Ishikawa (cell line): Measurements from ENCODE around the gene TEKT1.

ENCODE experiments used
- CEBPB ChIP-seq: IDR thresholded peaks from 2 replicates; pipeline ENCODE4 v1.6.1; 2012
- CREB1 ChIP-seq: IDR thresholded peaks from 2 replicates; pipeline ENCODE4 v1.6.1; 2012; ENCODE audit warnings: low read depth
- EGR1 ChIP-seq: IDR thresholded peaks from 2 replicates; pipeline ENCODE4 v1.6.1; 2012
- EP300 ChIP-seq: IDR thresholded peaks from 2 replicates; pipeline ENCODE4 v1.6.1; 2012; ENCODE audit warnings: borderline replicate concordance
- FOXM1 ChIP-seq: IDR thresholded peaks from 2 replicates; pipeline ENCODE4 v1.6.1; 2012; ENCODE audit warnings: low read depth, borderline replicate concordance
- MAX ChIP-seq: IDR thresholded peaks from 2 replicates; pipeline ENCODE4 v1.6.1; 2012
- NFIC ChIP-seq: IDR thresholded peaks from 2 replicates; pipeline ENCODE4 v1.6.1; 2012
- RAD21 ChIP-seq: IDR thresholded peaks from 2 replicates; pipeline ENCODE4 v1.6.1; 2012; ENCODE audit warnings: low read depth
- TAF1 ChIP-seq: IDR thresholded peaks from 2 replicates; pipeline ENCODE4 v1.6.1; 2012; ENCODE audit warnings: low read depth, mild to moderate bottlenecking
- TCF12 ChIP-seq: IDR thresholded peaks from 2 replicates; pipeline ENCODE4 v1.6.1; 2012; ENCODE audit warnings: low read depth
- TEAD4 ChIP-seq: IDR thresholded peaks from 2 replicates; pipeline ENCODE4 v1.6.1; 2012
- USF1 ChIP-seq: IDR thresholded peaks from 2 replicates; pipeline ENCODE4 v1.6.1; 2012
- YY1 ChIP-seq: IDR thresholded peaks from 2 replicates; pipeline ENCODE4 v1.6.1; 2012; ENCODE audit warnings: low read depth
- ZBTB7A ChIP-seq: IDR thresholded peaks from 2 replicates; pipeline ENCODE4 v1.6.1; 2012; ENCODE audit warnings: low read depth
- TF ChIP-seq, protein P1 (sequence below): IDR thresholded peaks from 2 replicates; pipeline ENCODE4 v1.6.1; 2012; ENCODE audit warnings: low read depth, mild to moderate bottlenecking

TEKT1 gene

GRCh38 chr17:6831661-6832263 lies at the start of gene TEKT1:
Gene TEKT1, minus strand, starts transcription at chr17:6831729. Its CDS starts 1,353 bp downstream, at chr17:6830376.
- TF ChIP-seq NFIC (no peak), TEAD4 (no peak), USF1 (no peak), CREB1 (peak; percentile 64), FOXM1 (no peak), RAD21 (no peak)

GRCh38 chr17:6872936-6873335 lies 41.4 kb upstream of the TEKT1 start:
- TF ChIP-seq FOXM1 (no peak), TEAD4 (no peak), EGR1 (no peak), EP300 (no peak), YY1 (no peak), CEBPB (no peak), TCF12 (no peak), TAF1 (no peak), MAX (no peak), RAD21 (no peak), CREB1 (no peak), NFIC (no peak)
- TF ChIP-seq, protein P1, sequence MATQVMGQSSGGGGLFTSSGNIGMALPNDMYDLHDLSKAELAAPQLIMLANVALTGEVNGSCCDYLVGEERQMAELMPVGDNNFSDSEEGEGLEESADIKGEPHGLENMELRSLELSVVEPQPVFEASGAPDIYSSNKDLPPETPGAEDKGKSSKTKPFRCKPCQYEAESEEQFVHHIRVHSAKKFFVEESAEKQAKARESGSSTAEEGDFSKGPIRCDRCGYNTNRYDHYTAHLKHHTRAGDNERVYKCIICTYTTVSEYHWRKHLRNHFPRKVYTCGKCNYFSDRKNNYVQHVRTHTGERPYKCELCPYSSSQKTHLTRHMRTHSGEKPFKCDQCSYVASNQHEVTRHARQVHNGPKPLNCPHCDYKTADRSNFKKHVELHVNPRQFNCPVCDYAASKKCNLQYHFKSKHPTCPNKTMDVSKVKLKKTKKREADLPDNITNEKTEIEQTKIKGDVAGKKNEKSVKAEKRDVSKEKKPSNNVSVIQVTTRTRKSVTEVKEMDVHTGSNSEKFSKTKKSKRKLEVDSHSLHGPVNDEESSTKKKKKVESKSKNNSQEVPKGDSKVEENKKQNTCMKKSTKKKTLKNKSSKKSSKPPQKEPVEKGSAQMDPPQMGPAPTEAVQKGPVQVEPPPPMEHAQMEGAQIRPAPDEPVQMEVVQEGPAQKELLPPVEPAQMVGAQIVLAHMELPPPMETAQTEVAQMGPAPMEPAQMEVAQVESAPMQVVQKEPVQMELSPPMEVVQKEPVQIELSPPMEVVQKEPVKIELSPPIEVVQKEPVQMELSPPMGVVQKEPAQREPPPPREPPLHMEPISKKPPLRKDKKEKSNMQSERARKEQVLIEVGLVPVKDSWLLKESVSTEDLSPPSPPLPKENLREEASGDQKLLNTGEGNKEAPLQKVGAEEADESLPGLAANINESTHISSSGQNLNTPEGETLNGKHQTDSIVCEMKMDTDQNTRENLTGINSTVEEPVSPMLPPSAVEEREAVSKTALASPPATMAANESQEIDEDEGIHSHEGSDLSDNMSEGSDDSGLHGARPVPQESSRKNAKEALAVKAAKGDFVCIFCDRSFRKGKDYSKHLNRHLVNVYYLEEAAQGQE, result no peak

- no peak for TF ChIP-seq EGR1
- TF ChIP-seq RAD21, result no peak
- no peak for TF ChIP-seq EP300
- no peak for TF ChIP-seq CEBPB
- TF ChIP-seq TAF1, result no peak
- no peak for TF ChIP-seq ZBTB7A
- no peak for TF ChIP-seq MAX
- TF ChIP-seq, protein P1, result no peak
- TF ChIP-seq TEAD4, result no peak
- TF ChIP-seq CREB1, result no peak
- no peak for TF ChIP-seq USF1
- no peak for TF ChIP-seq FOXM1
- TF ChIP-seq TCF12, result no peak
- TF ChIP-seq YY1, result no peak
- TF ChIP-seq NFIC, result no peak
Observed at GRCh38 chr17:6870841-6871240, 39.3 kb upstream of the TEKT1 start.

- TF ChIP-seq TEAD4 (peak; percentile 67; the same call in 1 of the 2 replicates), CREB1 (no peak)
Observed at GRCh38 chr17:6868582-6868981, 37.1 kb upstream of the TEKT1 start.

DNA sequence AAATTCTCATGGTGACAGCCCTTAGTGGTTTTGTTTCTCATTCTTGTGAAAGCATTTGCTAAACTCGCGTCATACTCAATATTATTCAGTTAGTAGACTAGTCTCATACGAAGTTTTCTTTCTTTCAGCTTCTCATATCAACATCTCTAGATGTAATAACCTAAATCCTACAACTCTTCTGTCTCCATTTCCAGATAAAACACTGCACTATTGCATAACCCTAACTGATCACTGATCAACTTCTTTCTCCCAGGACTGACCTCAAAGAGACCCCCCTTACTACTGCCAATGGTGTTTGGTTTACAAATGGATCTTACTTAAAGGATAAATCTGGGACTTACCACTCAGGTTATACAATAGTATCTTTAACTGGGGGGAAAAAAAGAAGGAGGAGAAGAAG lies 36.3 kb upstream of the TEKT1 start:
- TF ChIP-seq FOXM1 (no peak), TEAD4 (no peak), EGR1 (no peak), EP300 (no peak), TCF12 (no peak), USF1 (no peak), MAX (no peak), CEBPB (no peak), TAF1 (no peak), CREB1 (no peak), ZBTB7A (no peak), NFIC (no peak)
- TF ChIP-seq, protein P1, result no peak
